Measurements from ENCODE around the gene RAB11FIP4.

Gene RAB11FIP4

DNA sequence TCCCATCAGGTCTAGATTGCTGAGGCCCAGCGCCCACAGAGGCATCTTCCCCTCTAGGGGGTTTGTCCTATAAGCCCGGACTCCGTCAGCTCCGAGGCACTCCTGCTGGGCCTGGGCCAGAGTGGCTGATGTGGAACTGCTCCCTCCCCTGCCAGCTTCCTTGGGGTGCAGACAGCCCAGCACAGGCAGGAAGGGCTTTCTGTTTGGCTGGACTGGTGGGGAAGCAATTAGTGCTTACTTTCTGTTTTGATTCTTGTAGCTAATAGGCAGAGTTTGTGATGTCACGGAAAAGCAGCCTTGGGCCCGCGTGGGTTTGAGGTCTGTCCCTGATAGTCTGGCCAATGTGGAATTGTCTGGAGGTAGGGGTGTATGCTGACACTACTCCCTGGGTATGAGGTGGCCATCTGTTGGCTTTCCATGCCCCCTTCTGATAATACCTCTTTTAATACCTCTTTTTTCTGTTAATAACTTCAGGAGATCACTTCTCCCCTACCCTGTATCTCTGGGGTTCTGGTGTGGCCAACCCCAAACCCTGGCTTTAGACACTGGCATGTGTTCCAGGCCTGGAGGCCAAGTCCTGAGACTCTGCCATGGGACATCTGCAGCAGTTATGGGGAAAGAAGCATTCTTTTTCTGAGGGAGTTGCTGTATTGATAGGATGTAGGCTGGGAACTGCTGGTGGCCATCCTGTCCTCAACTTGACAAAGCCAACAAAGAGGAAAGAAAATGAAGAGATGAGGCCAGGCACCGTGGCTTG, 190.9 kb downstream of the RAB11FIP4 start:
- Mint-ChIP-seq H3K27me3 (no peaks in the 10 kb centered on the region), H3K36me3 (no peaks in the 10 kb centered on the region), H3K9me3 (no peaks in the 10 kb centered on the region), H3K27ac (no peak overlapping the region), H3K4me1 (no peaks in the 10 kb centered on the region), H3K4me3 (no peak overlapping the region)

DNA sequence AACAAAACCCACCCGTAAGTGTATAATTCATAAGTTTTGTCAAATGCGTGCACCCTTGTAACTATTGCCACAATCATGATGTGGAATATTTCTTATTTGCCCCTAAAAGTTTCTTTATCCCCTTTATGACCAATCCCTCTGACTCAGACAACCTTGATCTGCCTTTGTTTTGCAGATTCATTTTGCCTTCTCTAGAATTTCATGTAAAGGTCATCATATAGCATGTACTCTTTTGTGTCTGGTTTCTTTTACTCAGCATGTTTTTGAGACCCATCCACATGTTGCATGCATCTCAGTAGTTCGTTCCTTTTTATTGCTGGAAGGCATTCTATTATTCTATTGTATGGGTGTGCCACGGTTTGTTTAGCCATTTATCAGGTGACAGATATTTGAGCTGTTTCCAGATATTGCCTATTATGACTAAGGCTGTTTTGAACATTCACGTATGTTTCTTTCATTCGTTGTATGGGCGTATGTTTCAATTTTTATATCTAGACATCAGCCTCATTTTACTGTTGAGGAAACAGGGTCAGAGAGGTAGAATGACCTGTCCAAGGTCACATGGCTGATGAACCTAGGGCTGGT, 192.4 kb downstream of the RAB11FIP4 start:
- H3K27ac Mint-ChIP-seq: no peak overlapping the region
- H3K27me3 Mint-ChIP-seq: no peaks in the 10 kb centered on the region
- no peaks in the 10 kb centered on the region for H3K9me3 Mint-ChIP-seq
- H3K4me1 Mint-ChIP-seq: no peaks in the 10 kb centered on the region
- H3K36me3 Mint-ChIP-seq: no peaks in the 10 kb centered on the region
- no peak overlapping the region for H3K4me3 Mint-ChIP-seq

DNA sequence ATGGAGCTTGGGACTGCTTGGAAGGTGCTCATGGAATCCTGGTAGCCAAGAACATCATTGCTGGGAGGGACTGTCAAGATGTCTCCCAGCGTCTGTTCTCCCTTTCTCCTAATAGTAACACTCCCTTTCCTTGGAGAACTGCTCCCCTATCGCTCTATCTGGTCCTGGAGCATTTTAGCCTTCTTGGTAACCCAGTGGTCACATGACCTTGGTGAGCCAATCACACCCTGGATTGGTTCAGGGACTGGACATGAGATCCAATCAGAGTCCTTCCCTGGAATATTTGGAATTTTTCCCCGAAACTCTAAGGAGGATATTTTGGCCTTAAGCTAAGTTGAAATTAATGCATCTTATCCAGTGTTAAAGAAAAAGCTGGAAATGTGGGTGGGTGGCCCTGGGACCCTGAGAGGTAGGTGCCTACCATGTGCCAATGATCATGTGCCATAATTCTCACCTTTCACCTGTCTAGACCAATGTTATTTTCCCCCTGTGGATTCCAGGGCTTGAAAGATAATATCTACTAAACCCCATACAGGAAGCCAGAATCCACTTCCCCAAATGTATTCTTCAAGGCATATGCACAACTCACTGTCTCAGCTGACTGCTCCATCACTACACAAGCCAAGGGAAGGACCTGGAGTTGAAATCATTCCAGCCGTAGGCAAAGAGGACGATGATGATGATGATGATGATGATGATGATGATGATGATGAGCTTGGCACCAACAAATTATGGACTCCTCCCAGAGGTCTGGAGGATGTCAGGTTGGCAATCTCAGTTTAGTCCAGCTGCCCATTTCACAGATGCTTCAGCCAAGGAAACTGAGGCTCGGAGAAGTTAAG, 193.2 kb downstream of the RAB11FIP4 start:
- Mint-ChIP-seq H3K9me3 (no peaks in the 10 kb centered on the region), H3K27me3 (no peaks in the 10 kb centered on the region), H3K4me3 (no peak overlapping the region), H3K27ac (no peak overlapping the region), H3K4me1 (no peaks in the 10 kb centered on the region), H3K36me3 (no peaks in the 10 kb centered on the region)

DNA sequence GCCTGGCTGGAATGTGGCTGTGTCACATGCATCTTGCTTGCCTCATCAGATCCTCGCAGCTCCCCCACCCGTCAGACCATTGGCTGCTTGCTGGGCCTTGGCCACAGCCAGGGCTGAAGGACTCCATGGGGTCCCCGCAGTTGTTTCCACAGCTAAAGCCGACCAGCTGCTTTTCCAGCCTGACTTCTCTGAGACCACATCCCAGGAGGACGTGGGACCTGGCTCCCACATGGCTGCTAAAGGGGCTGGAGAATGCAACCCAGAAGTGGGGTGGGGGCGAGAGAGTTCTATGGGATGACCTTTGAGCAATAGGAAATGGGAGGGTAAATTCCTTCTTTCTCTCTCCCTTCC, 193.8 kb downstream of the RAB11FIP4 start:
- Mint-ChIP-seq H3K4me3 (no peak overlapping the region), H3K4me1 (no peaks in the 10 kb centered on the region), H3K9me3 (no peaks in the 10 kb centered on the region), H3K27ac (no peak overlapping the region), H3K36me3 (no peaks in the 10 kb centered on the region), H3K27me3 (no peaks in the 10 kb centered on the region)

DNA sequence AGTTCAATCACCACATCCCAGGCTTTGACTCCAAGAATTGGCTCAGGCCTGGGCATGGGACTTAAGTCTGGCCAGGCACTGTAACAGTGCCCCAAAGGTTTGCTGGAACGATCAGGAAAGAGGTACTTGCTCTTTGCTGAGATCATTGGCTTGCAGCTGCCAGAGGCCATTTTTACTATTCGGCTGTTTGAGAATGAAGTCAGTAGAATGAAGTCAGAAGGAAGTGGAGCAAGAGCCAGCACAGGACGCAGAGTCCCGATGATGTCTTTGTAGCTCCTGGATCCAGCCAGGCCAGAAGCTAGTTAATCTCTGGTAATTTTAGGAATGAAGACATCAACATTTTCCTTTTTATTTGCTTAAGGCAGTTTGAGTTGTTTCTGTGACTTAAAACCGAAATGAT, 195.5 kb downstream of the RAB11FIP4 start:
- Mint-ChIP-seq H3K27me3 (no peaks in the 10 kb centered on the region), H3K4me3 (no peak overlapping the region), H3K4me1 (no peaks in the 10 kb centered on the region), H3K27ac (no peak overlapping the region), H3K36me3 (no peaks in the 10 kb centered on the region), H3K9me3 (no peaks in the 10 kb centered on the region)

DNA sequence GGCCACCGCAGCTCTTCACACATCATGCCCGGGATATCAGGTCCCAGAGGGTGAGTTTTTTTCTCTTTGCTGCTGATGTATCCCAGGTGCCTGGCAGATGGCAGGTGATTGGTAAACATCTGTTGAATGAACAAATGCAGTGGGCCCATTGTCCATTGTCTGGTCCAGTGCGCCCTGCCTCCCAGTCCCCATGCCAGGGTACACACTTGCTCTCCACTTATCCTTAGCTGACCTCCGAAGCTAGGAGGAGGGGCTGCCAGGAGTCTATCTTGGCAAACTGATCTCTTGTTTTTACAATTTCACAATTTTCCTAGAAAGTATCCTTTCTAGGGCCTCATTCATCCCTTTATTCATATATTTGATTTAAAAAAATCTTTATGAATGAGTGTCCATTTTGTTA, 196.0 kb downstream of the RAB11FIP4 start:
- Mint-ChIP-seq H3K36me3 (no peaks in the 10 kb centered on the region), H3K27ac (no peak overlapping the region), H3K27me3 (no peaks in the 10 kb centered on the region), H3K9me3 (no peaks in the 10 kb centered on the region), H3K4me3 (no peak overlapping the region), H3K4me1 (no peaks in the 10 kb centered on the region)
